Fibroblast of skin of right quadriceps (primary cell): ENCODE results near the gene BEND2.

Experiments used
- DNase-seq: peaks from one replicate; pipeline ENCODE4 v3.0.0-alpha.2; 2013

BEND2 gene

DNA sequence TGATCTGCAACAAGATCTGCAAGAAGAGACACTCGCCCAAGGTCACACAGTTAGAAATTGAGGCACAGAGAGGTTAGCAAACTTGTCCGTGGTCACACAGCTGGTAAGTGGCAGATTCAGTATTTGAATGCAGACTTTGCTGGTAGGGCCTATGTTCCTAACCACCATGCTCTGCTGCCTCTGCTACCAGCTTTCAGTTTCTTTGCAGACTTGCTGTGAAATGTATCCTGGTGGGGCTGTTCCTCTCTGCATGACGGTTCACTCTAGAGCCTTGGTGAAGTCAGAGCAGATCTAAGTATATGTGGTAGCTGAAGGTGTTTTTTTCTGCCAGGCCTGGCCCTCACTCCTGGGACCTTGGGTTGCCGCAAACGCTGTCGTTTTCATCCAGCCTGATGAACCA is 87.1 kb downstream of the BEND2 start:
- DNase-seq = no peak

DNA sequence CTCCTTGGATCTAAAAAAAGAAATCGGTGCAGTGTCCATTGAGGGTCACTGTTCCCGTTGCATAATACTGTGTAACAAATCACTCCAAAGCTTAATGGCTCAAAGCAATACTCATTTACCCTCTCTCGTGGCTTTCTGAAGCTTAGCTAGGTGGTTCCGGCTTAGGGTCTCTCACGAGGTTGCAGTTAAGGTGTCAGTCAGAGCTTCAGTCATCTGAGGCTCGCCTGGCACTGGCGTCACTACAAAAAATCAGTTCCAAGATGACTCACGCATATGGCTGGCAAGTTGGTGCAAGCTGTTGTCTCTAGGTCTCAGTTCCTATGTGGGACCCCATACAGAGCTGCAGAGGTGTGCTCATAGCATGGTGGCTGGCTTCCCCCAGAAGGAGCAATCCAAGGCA is 91.0 kb downstream of the BEND2 start:
- DNase-seq = no peak

DNA sequence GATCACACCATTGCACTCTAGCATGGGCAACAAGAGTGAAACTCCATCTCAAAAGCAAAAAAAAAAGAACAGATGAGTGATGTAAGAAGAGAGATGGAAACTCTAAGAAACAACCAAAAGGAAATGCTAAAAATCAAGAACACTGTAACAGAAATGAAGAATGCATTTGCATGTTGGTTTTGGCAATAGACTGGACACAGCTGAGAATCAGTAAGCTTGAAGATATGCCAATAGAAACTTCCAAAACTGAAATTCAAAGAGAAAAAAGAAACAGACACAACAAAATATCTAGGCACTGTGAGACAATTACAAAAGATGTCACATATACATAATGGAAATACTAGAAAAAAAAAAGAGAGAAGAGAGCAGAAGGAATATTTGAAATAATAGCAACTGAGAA is 93.7 kb downstream of the BEND2 start:
- DNase-seq = no peak

DNA sequence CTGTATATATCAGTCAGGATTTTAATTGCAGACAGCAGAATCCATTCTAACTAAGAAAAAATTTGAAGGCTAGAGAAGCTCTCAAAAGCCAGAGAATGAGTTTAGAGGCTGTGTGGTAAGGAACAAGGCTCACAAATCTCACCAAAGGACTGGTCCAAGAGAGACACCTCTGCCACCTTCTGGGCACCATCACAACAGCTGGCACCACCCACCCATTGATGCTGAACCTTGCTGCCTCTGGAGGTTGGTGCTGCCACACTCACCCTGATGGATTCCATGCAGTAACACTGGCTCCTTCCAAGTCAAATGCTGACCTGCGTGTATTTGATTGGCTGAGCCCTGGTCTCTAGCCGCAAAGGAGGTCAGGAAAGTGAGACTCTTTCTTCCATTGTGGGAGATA is 100.8 kb downstream of the BEND2 start:
- DNase-seq = no peak
